Neuronal stem cell (in vitro differentiated cells): ENCODE data around the gene COLEC12.

ENCODE experiments used
- DNase-seq: peaks from one replicate; pipeline ENCODE4 v3.0.0-alpha.2; 2013; ENCODE audit warnings: low spot score
- H2AFZ ChIP-seq: one replicate; pipeline ENCODE4 v1.6.1; 2013; ENCODE audit warnings: mild to moderate bottlenecking, low read length, inconsistent platforms
- H2AK5ac ChIP-seq: 2 replicates; pipeline ENCODE4 v1.6.1; 2013; ENCODE audit warnings: low read depth, mild to moderate bottlenecking, inconsistent platforms, low read length, moderate library complexity, mixed read lengths
- H2BK120ac ChIP-seq: 2 replicates; pipeline ENCODE4 v1.6.1; 2013; ENCODE audit warnings: low read depth, mild to moderate bottlenecking, inconsistent platforms, low read length, moderate library complexity, mixed read lengths
- H2BK12ac ChIP-seq: one replicate; pipeline ENCODE4 v1.6.1; 2013; ENCODE audit warnings: low read length, inconsistent platforms
- H2BK15ac ChIP-seq: 2 replicates; pipeline ENCODE4 v1.6.1; 2013; ENCODE audit warnings: mild to moderate bottlenecking, low read length, inconsistent platforms, mixed read lengths
- H2BK5ac ChIP-seq: one replicate; pipeline ENCODE4 v1.6.1; 2013; ENCODE audit warnings: inconsistent platforms, mild to moderate bottlenecking, low read length, moderate library complexity
- H3K14ac ChIP-seq: one replicate; pipeline ENCODE4 v1.6.1; 2013; ENCODE audit warnings: low read length, inconsistent platforms
- H3K18ac ChIP-seq: 2 replicates; pipeline ENCODE4 v1.6.1; 2013; ENCODE audit warnings: low read length, inconsistent platforms
- H3K23ac ChIP-seq: 2 replicates; pipeline ENCODE4 v1.6.1; 2013; ENCODE audit warnings: low read depth, mild to moderate bottlenecking, mixed read lengths, low read length, inconsistent platforms; ENCODE audit not compliant: poor library complexity
- H3K27ac ChIP-seq: replicated peaks from 3 replicates; pipeline ENCODE4 v1.5.1; 2013; ENCODE audit warnings: low read length, inconsistent platforms
- H3K27me3 ChIP-seq, 3 experiments: 2 replicates each; pipeline ENCODE4 v1.6.1; 2013; ENCODE audit warnings: low read length in 3 of 3, mild to moderate bottlenecking in 2 of 3, inconsistent platforms in 1 of 3, low read depth in 1 of 3, mixed read lengths in 1 of 3, moderate library complexity in 1 of 3; ENCODE audit not compliant: control insufficient read depth in 3 of 3, insufficient read depth in 3 of 3
- H3K36me3 ChIP-seq, 2 donors: replicated peaks in 1 of 2; 2 replicates each; pipeline ENCODE4 v1.6.1; 2013; ENCODE audit warnings: low read length in 2 of 2; ENCODE audit not compliant: control insufficient read depth in 2 of 2, insufficient read depth in 2 of 2
- H3K4ac ChIP-seq: 2 replicates; pipeline ENCODE4 v1.6.1; 2013; ENCODE audit warnings: inconsistent platforms, mild to moderate bottlenecking, low read length, moderate library complexity
- H3K4me1 ChIP-seq, 2 donors: 1 replicate in 1 of 2; 2 replicates in 1 of 2; pipeline ENCODE4 v1.6.1; 2013; ENCODE audit warnings: low read length in 2 of 2, low read depth in 1 of 2; ENCODE audit not compliant: control insufficient read depth in 2 of 2, insufficient read depth in 1 of 2
- H3K4me2 ChIP-seq: one replicate; pipeline ENCODE4 v1.6.1; 2013; ENCODE audit warnings: mild to moderate bottlenecking, low read length, inconsistent platforms; ENCODE audit not compliant: insufficient read depth, poor library complexity, severe bottlenecking
- H3K4me3 ChIP-seq, 2 donors: 2 replicates each; pipeline ENCODE4 v1.5.1; 2013; ENCODE audit warnings: low read length in 2 of 2, mild to moderate bottlenecking in 2 of 2, inconsistent platforms in 1 of 2, moderate library complexity in 1 of 2
- H3K79me1 ChIP-seq: one replicate; pipeline ENCODE4 v1.6.1; 2013; ENCODE audit warnings: low read depth, mild to moderate bottlenecking, inconsistent platforms, low read length, moderate library complexity
- H3K9ac ChIP-seq: one replicate; pipeline ENCODE4 v1.6.1; 2013; ENCODE audit warnings: mild to moderate bottlenecking, low read depth, low read length, inconsistent platforms; ENCODE audit not compliant: poor library complexity
- H3K9me3 ChIP-seq, 2 donors: replicated peaks in 1 of 2; 2 replicates each; pipeline versions ENCODE3 to v1.6.1; 2013; ENCODE audit warnings: low read length in 2 of 2, mild to moderate bottlenecking in 2 of 2, inconsistent platforms in 1 of 2, low read depth in 1 of 2, mixed read lengths in 1 of 2, moderate library complexity in 1 of 2; ENCODE audit not compliant: control insufficient read depth in 2 of 2, insufficient read depth in 1 of 2
- H4K8ac ChIP-seq: one replicate; pipeline ENCODE4 v1.6.1; 2013; ENCODE audit warnings: low read depth, mild to moderate bottlenecking, inconsistent platforms, low read length, moderate library complexity
- H4K91ac ChIP-seq: one replicate; pipeline ENCODE4 v1.6.1; 2013; ENCODE audit warnings: low read length, low read depth, mild to moderate bottlenecking, inconsistent platforms; ENCODE audit not compliant: poor library complexity
- WGBS, 2 donors: extraction: QIAGEN DNeasy Blood & Tissue Kit; methylation state at CpG; one replicate each; pipeline ENCODE4 v1.1.7; 2013; ENCODE audit warnings: missing lambda C conversion rate in 2 of 2, mixed read lengths in 1 of 2; ENCODE audit not compliant: insufficient read length in 2 of 2, insufficient replicate concordance in 1 of 2; ENCODE audit errors: extremely low coverage in 2 of 2; 5-methylcytosine and 5-hydroxymethylcytosine counted together

The COLEC12 gene

DNA sequence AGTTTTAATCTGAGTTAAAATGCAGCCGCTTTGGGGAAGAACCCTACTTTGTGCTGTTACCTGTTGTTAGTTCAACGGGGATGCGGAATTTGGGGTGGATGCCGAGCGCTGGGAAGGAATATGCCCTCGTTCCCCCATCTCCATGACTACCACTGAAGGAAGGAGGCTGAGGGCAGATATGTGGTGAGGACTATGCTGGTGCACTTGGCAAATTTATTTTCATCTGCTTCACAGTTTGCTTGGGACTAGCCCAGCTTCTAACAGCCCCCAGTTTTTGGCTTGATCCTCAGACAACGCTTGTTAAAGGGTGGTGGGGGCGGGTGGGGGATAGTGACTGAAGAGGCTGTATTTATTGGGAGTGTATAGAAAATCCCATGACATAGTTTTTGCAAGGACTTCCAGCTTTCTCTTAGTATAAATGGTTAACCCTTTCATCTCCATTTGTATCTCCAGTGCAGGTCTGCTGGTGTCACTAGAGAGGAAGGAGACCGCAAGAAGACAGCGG is 100.8 kb downstream of the COLEC12 start:
- H3K79me1 ChIP-seq, result no peaks in the 10 kb centered on the region
- no peak overlapping the region for H2BK5ac ChIP-seq
- no peak overlapping the region for H3K4me3 ChIP-seq
- peaks cover 0 to 2% of the 10 kb centered on the region in 2 donors for H3K4me1 ChIP-seq
- no CpG with 5 or more reads among the region's 10 CpGs for WGBS, 2 donors
- H2BK120ac ChIP-seq, result no peak overlapping the region
- H3K27ac ChIP-seq, result no peak overlapping the region
- H2AFZ ChIP-seq, result no peak overlapping the region
- H4K8ac ChIP-seq, result no peak overlapping the region
- H3K18ac ChIP-seq, result no peak overlapping the region
- no peak overlapping the region for H3K23ac ChIP-seq
- no peak overlapping the region for H3K4ac ChIP-seq
- no peak overlapping the region for H2BK12ac ChIP-seq
- no peak overlapping the region for H2BK15ac ChIP-seq
- no peaks in the 10 kb centered on the region for H3K27me3 ChIP-seq
- H2AK5ac ChIP-seq, result no peak overlapping the region
- DNase-seq, result no peak
- H3K9ac ChIP-seq, result no peak overlapping the region
- no peak overlapping the region for H3K14ac ChIP-seq
- no peaks in the 10 kb centered on the region for H3K36me3 ChIP-seq
- peaks cover 0 to 2% of the 10 kb centered on the region in 2 donors for H3K9me3 ChIP-seq
- no peak overlapping the region for H4K91ac ChIP-seq
- no peak overlapping the region for H3K4me2 ChIP-seq

DNA sequence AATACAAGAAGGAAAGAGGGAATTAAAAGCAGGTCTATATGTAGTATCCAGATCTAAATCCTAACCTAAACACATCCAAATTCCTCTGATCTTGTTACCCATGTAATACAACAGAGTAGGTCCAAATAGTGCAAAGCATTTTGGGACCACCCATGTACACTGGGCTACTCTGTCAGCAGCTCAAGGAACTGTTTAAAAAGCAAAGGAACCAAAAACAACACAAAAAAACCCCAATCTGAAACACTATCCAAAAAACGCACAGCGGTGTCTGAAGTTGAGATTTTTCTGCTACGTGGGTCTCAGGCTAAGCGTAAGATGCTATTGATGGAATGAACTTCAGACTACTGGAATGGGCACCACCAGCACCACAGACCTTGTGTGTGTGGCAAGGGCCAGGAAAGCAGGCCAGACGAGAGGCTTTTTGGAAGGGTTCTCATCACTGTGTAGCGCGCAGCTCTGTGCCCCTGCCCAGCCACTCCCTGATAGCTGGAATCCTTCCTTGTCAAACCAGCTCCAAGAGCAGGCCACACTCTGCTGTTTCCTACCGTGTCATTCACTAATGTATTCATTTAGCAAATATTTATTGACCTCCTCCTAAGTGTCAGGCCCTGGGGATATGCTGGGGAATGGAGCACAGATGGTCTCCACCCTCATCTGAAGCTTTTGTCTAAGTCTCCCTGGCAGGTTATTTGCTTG is 101.4 kb downstream of the COLEC12 start:
- H3K18ac ChIP-seq, result no peak overlapping the region
- no peak overlapping the region for H2BK12ac ChIP-seq
- no peak overlapping the region for H3K27ac ChIP-seq
- H4K8ac ChIP-seq, result no peak overlapping the region
- no peak overlapping the region for H3K4me3 ChIP-seq
- no peak overlapping the region for H2BK15ac ChIP-seq
- H3K9ac ChIP-seq, result no peak overlapping the region
- no peak overlapping the region for H3K4me2 ChIP-seq
- no peak overlapping the region for H3K14ac ChIP-seq
- WGBS, 2 donors, result no CpG with 5 or more reads among the region's 8 CpGs
- no peak overlapping the region for H2BK120ac ChIP-seq
- no peaks in the 10 kb centered on the region for H3K36me3 ChIP-seq
- H2AFZ ChIP-seq, result no peak overlapping the region
- no peak overlapping the region for H2BK5ac ChIP-seq
- no peak overlapping the region for H3K23ac ChIP-seq
- H3K4ac ChIP-seq, result no peak overlapping the region
- H3K27me3 ChIP-seq, result no peaks in the 10 kb centered on the region
- no peak for DNase-seq
- no peak overlapping the region for H2AK5ac ChIP-seq
- no peaks in the 10 kb centered on the region for H3K79me1 ChIP-seq
- peaks cover 0 to 2% of the 10 kb centered on the region in 2 donors for H3K9me3 ChIP-seq
- H3K4me1 ChIP-seq, result peaks cover 0 to 2% of the 10 kb centered on the region in 2 donors
- H4K91ac ChIP-seq, result no peak overlapping the region

- Histone ChIP-seq H3K23ac (no peak overlapping the region), H2BK15ac (no peak overlapping the region), H3K36me3 (no peaks in the 10 kb centered on the region), H3K4me2 (no peak overlapping the region), H2BK5ac (no peak overlapping the region), H3K18ac (no peak overlapping the region), H2BK120ac (no peak overlapping the region), H3K27me3 (no peaks in the 10 kb centered on the region), H3K4me1 (peaks cover 0 to 2% of the 10 kb centered on the region in 2 donors), H3K9ac (no peak overlapping the region), H2AK5ac (no peak overlapping the region), H3K14ac (no peak overlapping the region), H2AFZ (no peak overlapping the region), H3K4me3 (no peak overlapping the region), H4K91ac (no peak overlapping the region), H2BK12ac (no peak overlapping the region), H3K79me1 (no peaks in the 10 kb centered on the region), H3K4ac (no peak overlapping the region), H3K27ac (no peak overlapping the region), H4K8ac (no peak overlapping the region), H3K9me3 (no peaks in the 10 kb centered on the region)
- DNase-seq, result no peak
- no CpG with 5 or more reads among the region's 3 CpGs for WGBS, 2 donors
These were observed 103.9 kb downstream of the COLEC12 start for GRCh38 chr18:396556-396955.

GRCh38 chr18:396251-396555 is 104.3 kb downstream of the COLEC12 start:
- Histone ChIP-seq H3K27me3 (no peaks in the 10 kb centered on the region), H3K4me2 (no peak overlapping the region), H3K18ac (no peak overlapping the region), H2BK12ac (no peak overlapping the region), H4K8ac (no peak overlapping the region), H2AK5ac (no peak overlapping the region), H3K27ac (no peak overlapping the region), H3K9ac (no peak overlapping the region), H2BK5ac (no peak overlapping the region), H3K23ac (no peak overlapping the region), H2BK120ac (no peak overlapping the region), H3K36me3 (no peaks in the 10 kb centered on the region), H3K4me3 (no peak overlapping the region), H2AFZ (no peak overlapping the region), H2BK15ac (no peak overlapping the region), H3K14ac (no peak overlapping the region), H4K91ac (no peak overlapping the region), H3K9me3 (no peaks in the 10 kb centered on the region), H3K4me1 (peaks cover 0 to 2% of the 10 kb centered on the region in 2 donors), H3K4ac (no peak overlapping the region), H3K79me1 (no peaks in the 10 kb centered on the region)
- no CpG with 5 or more reads among the region's 1 CpG for WGBS, 2 donors
- no peak for DNase-seq
